ENCODE data around the gene NEFH.

The NEFH gene

DNA sequence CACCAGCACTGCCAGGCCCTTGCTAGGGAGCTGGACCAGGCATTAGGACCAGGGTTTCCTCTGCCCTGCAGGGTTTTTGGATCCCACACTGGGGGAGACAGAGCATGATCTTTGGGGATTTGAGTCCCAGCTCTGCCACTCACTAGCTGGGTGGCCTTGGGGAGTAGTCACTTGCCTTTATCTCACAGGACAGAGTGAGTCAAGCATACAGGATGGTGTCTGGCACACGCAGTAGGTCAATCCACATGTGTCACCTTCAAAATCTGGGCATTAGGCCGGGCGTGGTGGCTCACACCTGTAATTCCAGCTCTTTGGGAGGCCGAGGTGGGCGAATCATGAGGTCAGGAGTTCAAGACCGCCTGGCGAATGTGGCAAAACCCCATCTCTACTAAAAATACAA lies 2.7 kb downstream of the NEFH start:
- Histone ChIP-seq H3K79me2 (ENCODE audit: insufficient read depth, low read length) (no peaks in the 10 kb centered on the region), H3K9me3 (ENCODE audit: low read length) (no peaks in the 10 kb centered on the region), H3K36me3 (ENCODE audit: insufficient read depth, low read length) (no peaks in the 10 kb centered on the region), H3K4me2 (ENCODE audit: low read length) (no peak overlapping the region), H3K27me3 (ENCODE audit: insufficient read depth, low read length) (no peaks in the 10 kb centered on the region), H3K27ac (ENCODE audit: low read depth, low read length, poor library complexity, severe bottlenecking) (no peak overlapping the region), H2AFZ (ENCODE audit: low read length) (no peak overlapping the region), H4K20me1 (ENCODE audit: insufficient read depth, low read length) (no peaks in the 10 kb centered on the region), H3K4me3 (ENCODE audit: low read depth, low read length, poor library complexity, severe bottlenecking) (no peak overlapping the region), H3F3A (ENCODE audit: insufficient read depth, low read length) (no peaks in the 10 kb centered on the region), H3K9me2 (ENCODE audit: low read depth, low read length) (no peaks in the 10 kb centered on the region), H3K9ac (ENCODE audit: low read length) (no peak overlapping the region), H3K4me1 (ENCODE audit: insufficient read depth, low read length, severe bottlenecking) (no peaks in the 10 kb centered on the region)
- no peak for TF ChIP-seq EZH2 (IDR thresholded peaks at IDR 0.05; ENCODE audit: borderline replicate concordance, low read length)
- TF ChIP-seq, protein P1, sequence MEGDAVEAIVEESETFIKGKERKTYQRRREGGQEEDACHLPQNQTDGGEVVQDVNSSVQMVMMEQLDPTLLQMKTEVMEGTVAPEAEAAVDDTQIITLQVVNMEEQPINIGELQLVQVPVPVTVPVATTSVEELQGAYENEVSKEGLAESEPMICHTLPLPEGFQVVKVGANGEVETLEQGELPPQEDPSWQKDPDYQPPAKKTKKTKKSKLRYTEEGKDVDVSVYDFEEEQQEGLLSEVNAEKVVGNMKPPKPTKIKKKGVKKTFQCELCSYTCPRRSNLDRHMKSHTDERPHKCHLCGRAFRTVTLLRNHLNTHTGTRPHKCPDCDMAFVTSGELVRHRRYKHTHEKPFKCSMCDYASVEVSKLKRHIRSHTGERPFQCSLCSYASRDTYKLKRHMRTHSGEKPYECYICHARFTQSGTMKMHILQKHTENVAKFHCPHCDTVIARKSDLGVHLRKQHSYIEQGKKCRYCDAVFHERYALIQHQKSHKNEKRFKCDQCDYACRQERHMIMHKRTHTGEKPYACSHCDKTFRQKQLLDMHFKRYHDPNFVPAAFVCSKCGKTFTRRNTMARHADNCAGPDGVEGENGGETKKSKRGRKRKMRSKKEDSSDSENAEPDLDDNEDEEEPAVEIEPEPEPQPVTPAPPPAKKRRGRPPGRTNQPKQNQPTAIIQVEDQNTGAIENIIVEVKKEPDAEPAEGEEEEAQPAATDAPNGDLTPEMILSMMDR (IDR thresholded peaks at IDR 0.05; ENCODE audit: low read length): no peak

DNA sequence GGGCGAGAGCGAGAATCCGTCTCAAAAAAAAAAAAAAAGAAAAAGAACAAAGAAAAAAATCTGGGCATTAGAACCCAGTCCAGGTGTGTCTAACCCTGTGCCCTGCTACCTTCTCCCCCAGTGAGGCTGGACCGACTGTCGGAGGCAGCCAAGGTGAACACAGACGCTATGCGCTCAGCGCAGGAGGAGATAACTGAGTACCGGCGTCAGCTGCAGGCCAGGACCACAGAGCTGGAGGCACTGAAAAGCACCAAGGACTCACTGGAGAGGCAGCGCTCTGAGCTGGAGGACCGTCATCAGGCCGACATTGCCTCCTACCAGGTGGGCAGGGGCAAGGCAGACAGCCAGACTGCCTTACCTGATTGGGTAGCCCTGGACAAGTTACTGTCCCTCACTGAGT lies 3.2 kb downstream of the NEFH start:
- Histone ChIP-seq H3F3A (ENCODE audit: insufficient read depth, low read length) (no peaks in the 10 kb centered on the region), H3K4me1 (ENCODE audit: insufficient read depth, low read length, severe bottlenecking) (no peaks in the 10 kb centered on the region), H3K9ac (ENCODE audit: low read length) (no peak overlapping the region), H3K27ac (ENCODE audit: low read depth, low read length, poor library complexity, severe bottlenecking) (no peak overlapping the region), H3K27me3 (ENCODE audit: insufficient read depth, low read length) (no peaks in the 10 kb centered on the region), H3K4me3 (ENCODE audit: low read depth, low read length, poor library complexity, severe bottlenecking) (no peak overlapping the region), H3K79me2 (ENCODE audit: insufficient read depth, low read length) (no peaks in the 10 kb centered on the region), H3K9me3 (ENCODE audit: low read length) (no peaks in the 10 kb centered on the region), H3K36me3 (ENCODE audit: insufficient read depth, low read length) (no peaks in the 10 kb centered on the region), H2AFZ (ENCODE audit: low read length) (no peak overlapping the region), H3K4me2 (ENCODE audit: low read length) (no peak overlapping the region), H3K9me2 (ENCODE audit: low read depth, low read length) (no peaks in the 10 kb centered on the region), H4K20me1 (ENCODE audit: insufficient read depth, low read length) (no peaks in the 10 kb centered on the region)
- TF ChIP-seq EZH2 (IDR thresholded peaks at IDR 0.05; ENCODE audit: borderline replicate concordance, low read length): no peak
- TF ChIP-seq, protein P1 (IDR thresholded peaks at IDR 0.05; ENCODE audit: low read length): no peak

DNA sequence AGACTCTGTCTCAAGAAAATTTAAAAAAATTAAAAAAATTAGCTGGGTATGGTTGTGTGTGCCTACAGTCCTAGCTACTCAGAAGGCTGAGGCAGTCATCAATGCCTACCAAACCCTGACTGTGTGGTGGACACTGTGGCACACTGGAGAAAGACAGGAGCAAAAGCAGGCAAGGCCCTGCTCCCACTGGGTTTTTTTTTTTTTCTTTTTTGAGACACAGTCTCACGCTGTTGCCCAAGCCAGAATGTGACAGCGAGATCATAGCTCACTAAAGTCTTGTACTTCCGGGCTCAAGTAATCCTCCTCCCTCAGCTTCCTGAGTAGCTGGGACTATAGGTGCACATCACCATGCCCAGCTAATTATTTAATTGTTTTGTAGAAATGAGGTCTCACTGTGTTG lies 4.6 kb downstream of the NEFH start:
- no peaks in the 10 kb centered on the region for H3K9me2 ChIP-seq (ENCODE audit: low read depth, low read length)
- TF ChIP-seq, protein P1 (IDR thresholded peaks at IDR 0.05; ENCODE audit: low read length): no peak
- no peak for TF ChIP-seq EZH2 (IDR thresholded peaks at IDR 0.05; ENCODE audit: borderline replicate concordance, low read length)
- H4K20me1 ChIP-seq (ENCODE audit: insufficient read depth, low read length): no peaks in the 10 kb centered on the region
- no peaks in the 10 kb centered on the region for H3K27me3 ChIP-seq (ENCODE audit: insufficient read depth, low read length)
- H3K9ac ChIP-seq (ENCODE audit: low read length): no peak overlapping the region
- no peaks in the 10 kb centered on the region for H3K36me3 ChIP-seq (ENCODE audit: insufficient read depth, low read length)
- no peak overlapping the region for H2AFZ ChIP-seq (ENCODE audit: low read length)
- H3K9me3 ChIP-seq (ENCODE audit: low read length): no peaks in the 10 kb centered on the region
- no peaks in the 10 kb centered on the region for H3K4me1 ChIP-seq (ENCODE audit: insufficient read depth, low read length, severe bottlenecking)
- no peak overlapping the region for H3K4me2 ChIP-seq (ENCODE audit: low read length)
- no peak overlapping the region for H3K27ac ChIP-seq (ENCODE audit: low read depth, low read length, poor library complexity, severe bottlenecking)
- no peaks in the 10 kb centered on the region for H3K79me2 ChIP-seq (ENCODE audit: insufficient read depth, low read length)
- no peak overlapping the region for H3K4me3 ChIP-seq (ENCODE audit: low read depth, low read length, poor library complexity, severe bottlenecking)
- H3F3A ChIP-seq (ENCODE audit: insufficient read depth, low read length): no peaks in the 10 kb centered on the region

Measured in OCI-LY1 (cell line).